HCT116 (cell line): ENCODE measurements around the gene POU4F1.
"Not testable (repeated sequence)": the region's sequence is repeated elsewhere in the genome, so short reads cannot be mapped to it uniquely, and the experiment has no call there.

Source experiments
- CEBPB ChIP-seq: IDR thresholded peaks from 2 replicates; pipeline ENCODE4 v1.6.1; 2012; ENCODE audit warnings: low read depth
- CTCF ChIP-seq, 3 experiments: fragments of 200-600 bp in 1 of 3; sonication (generic) in 1 of 3; IDR thresholded peaks in 2 of 3; conservative IDR thresholded peaks in 1 of 3; 2 replicates each; pipeline ENCODE4 v1.5.1; 2012 to 2017; ENCODE audit warnings: low read depth in 2 of 3, low read length in 2 of 3, antibody characterized with exemption in 1 of 3, borderline replicate concordance in 1 of 3, control low read depth in 1 of 3, mild to moderate bottlenecking in 1 of 3, mixed read lengths in 1 of 3, mixed run types in 1 of 3, moderate library complexity in 1 of 3; ENCODE audit not compliant: insufficient read depth in 1 of 3
- EGR1 ChIP-seq: IDR thresholded peaks from 2 replicates; pipeline ENCODE4 v1.6.1; 2012; ENCODE audit warnings: low read depth
- EZH2 ChIP-seq: fragments of 200-600 bp; sonication (generic); IDR thresholded peaks from 2 replicates; pipeline ENCODE4 v1.6.1; 2017; ENCODE audit warnings: antibody characterized with exemption, mixed run types
- EZH2phosphoT487 ChIP-seq: fragments of 200-600 bp; IDR thresholded peaks from 2 replicates; pipeline ENCODE4 v1.6.1; 2018; ENCODE audit warnings: antibody characterized with exemption, borderline replicate concordance
- JUND ChIP-seq: IDR thresholded peaks from 2 replicates; pipeline ENCODE4 v1.6.1; 2012
- POLR2A ChIP-seq: IDR thresholded peaks from 2 replicates; pipeline ENCODE4 v1.7.0; 2011; ENCODE audit warnings: borderline replicate concordance; ENCODE audit not compliant: insufficient read depth, insufficient read length; ENCODE audit errors: extremely low read depth

GRCh38 chr13:78647109-78647678 lies 43.8 kb upstream of the POU4F1 start:
- TF ChIP-seq POLR2A; EZH2; CTCF (IDR thresholded peaks at IDR 0.05 in 2 of 3, conservative IDR thresholded peaks at IDR 0.05 in 1 of 3; ENCODE audit: borderline replicate concordance in 1 of 3, insufficient read depth in 1 of 3, low read depth in 2 of 3, low read length in 2 of 3); EZH2phosphoT487; JUND; CEBPB; EGR1: not testable (repeated sequence)
